Subcutaneous adipose tissue (tissue), 4 donors: ENCODE measurements around the gene HNRNPDL. TPM values are rescaled to one million over a fixed set of nuclear protein-coding genes. Genes with fewer than 3 reads are reported as not detected.

Experiments
- total RNA-seq, 4 donors: library from RNA; depleted of rRNA; stranded (reverse); fragments of >200 nt; gene quantifications; one replicate each; pipeline ENCODE4 v1.1.0, GENCODE V29; 2016
- TF ChIP-seq, protein P1 (sequence below): fragments of 450-650 bp; IDR thresholded peaks from one replicate; pipeline ENCODE4 v1.5.1; 2016; ENCODE audit warnings: low read depth, mild to moderate bottlenecking, control low read depth, antibody characterized with exemption, moderate library complexity

The HNRNPDL gene
- total RNA-seq, 4 donors from 2014 or later: 135 to 180 (median 155) TPM

DNA sequence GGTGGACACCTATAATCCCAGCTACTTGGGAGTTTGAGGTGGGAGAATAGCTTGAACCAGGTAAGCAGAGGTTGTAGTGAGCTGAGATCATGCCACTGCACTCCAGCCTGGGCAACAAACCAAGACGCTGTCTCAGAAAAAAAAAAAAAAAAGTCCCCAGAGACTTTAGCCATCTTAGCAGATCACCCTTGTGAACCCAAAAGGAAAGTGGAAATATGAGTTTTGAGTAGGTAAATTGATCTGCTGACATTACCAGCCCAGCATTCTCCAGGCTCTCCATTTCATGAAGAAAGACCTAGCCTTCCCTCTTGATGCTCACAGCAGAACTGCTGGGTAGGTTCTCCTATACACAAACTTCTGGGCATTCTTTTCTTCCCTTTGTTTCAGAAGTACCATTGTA lies 32.0 kb downstream of the HNRNPDL start:
- TF ChIP-seq, protein P1, sequence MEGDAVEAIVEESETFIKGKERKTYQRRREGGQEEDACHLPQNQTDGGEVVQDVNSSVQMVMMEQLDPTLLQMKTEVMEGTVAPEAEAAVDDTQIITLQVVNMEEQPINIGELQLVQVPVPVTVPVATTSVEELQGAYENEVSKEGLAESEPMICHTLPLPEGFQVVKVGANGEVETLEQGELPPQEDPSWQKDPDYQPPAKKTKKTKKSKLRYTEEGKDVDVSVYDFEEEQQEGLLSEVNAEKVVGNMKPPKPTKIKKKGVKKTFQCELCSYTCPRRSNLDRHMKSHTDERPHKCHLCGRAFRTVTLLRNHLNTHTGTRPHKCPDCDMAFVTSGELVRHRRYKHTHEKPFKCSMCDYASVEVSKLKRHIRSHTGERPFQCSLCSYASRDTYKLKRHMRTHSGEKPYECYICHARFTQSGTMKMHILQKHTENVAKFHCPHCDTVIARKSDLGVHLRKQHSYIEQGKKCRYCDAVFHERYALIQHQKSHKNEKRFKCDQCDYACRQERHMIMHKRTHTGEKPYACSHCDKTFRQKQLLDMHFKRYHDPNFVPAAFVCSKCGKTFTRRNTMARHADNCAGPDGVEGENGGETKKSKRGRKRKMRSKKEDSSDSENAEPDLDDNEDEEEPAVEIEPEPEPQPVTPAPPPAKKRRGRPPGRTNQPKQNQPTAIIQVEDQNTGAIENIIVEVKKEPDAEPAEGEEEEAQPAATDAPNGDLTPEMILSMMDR: no peak

DNA sequence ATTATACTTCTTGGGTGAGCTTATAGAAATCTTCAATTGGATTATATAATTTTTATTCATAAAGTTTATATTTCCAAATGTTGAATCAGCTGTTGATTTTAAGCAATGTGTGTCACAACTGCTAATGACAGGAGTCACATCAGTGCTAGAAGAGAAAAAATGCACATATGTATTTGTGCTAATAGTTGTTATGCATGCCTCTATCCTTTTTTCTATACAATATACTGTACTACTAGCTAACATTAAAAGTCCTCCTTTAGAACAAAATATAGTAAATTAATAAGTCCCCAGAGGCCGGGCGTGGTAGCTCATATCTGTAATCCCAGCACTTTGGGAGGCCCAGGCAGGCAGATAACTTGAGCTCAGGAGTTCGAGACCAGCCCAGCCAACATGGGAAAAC lies 32.7 kb downstream of the HNRNPDL start:
- TF ChIP-seq, protein P1: no peak

DNA sequence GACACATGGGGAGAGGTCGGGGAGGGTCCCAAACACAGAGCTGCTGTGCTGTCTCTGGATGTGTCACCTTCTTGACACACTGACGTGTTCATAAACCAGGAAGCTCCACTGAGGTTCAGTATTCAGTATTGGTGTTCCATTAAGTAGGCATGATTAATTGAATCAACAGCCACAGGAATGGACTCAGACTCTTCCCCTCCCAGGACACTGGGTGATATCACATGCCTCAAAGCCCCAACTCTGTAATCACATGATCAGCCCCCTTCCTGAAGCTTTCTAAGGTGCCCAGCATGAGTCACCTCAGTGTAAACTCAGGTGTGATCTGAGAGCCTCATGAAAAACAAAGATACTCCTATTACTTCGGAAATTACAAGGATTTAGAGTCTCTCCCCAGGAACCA lies 35.4 kb downstream of the HNRNPDL start:
- TF ChIP-seq, protein P1: no peak

DNA sequence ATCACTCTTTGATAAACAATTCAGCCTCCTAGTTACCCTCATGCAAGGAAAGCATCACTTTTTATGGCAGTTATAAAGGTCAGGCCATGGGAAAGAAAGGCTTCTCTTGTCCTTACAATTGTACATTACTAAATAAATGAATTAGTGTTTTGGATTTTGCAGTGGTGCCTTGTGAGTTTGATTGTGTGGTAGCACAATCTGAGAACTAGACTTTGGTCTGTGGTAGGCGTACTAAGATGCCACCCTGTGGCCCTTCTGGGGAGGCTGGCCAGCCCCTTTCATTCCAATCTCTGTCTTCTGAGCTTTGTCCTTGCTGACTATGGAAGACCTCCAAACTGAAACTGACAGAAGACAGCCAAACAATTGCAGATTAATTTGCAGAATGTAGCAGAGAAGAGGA lies 41.9 kb downstream of the HNRNPDL start:
- TF ChIP-seq, protein P1: no peak

GRCh38 chr4:82382751-82383150 lies 47.5 kb downstream of the HNRNPDL start:
- TF ChIP-seq, protein P1: no peak

- TF ChIP-seq, protein P1: no peak
These were observed 48.5 kb downstream of the HNRNPDL start for GRCh38 chr4:82381661-82382296.

- TF ChIP-seq, protein P1: no peak
These were observed 49.0 kb downstream of the HNRNPDL start for GRCh38 chr4:82381235-82381634.
